K562 (cell line): ENCODE measurements around the gene HOXD9. TPM values are rescaled to one million over a fixed set of nuclear protein-coding genes. Genes with fewer than 3 reads are reported as not detected.

Experiments used
- ATAC-seq: fragments of 200-7000 bp; cut with Tn5 transposase; 3 replicates; pipeline ENCODE4 v1.9.1; 2020; ENCODE audit warnings: moderate library complexity
- BruUV-seq: library from RNA; stranded (reverse); fragments of 400-500 nt; replicated peaks from 2 replicates; lab custom pipeline; 2021; lab: Mats Ljungman, UMichigan
- CTCF ChIA-PET: fragments of 300-600 bp; formaldehyde crosslinking; extraction: SDS; loops from one replicate; lab custom pipeline; 2021; ENCODE audit warnings: low intra/inter-chr PET ratio; lab: Yijun Ruan, JAX
- POLR2A ChIA-PET: fragments of 300-600, 350-650 bp; sonication (Branson Sonifier 250); formaldehyde crosslinking; extraction: SDS; loops from one replicate; lab custom pipeline; 2021; ENCODE audit warnings: antibody characterized with exemption, inconsistent platforms; lab: Yijun Ruan, JAX
- DNase-seq, 4 experiments: peaks; one replicate each; pipeline versions ENCODE4 v3.0.0 to v3.0.0-alpha.2; 2011 to 2018; ENCODE audit warnings: low spot score in 3 of 4, mixed read lengths in 3 of 4; ENCODE audit errors: extremely low read depth in 1 of 4
- FAIRE-seq: peaks from 2 replicates; lab custom pipeline; 2011; peaks lifted over from hg19 to GRCh38; lab: Jason Lieb, UNC
- H2AFZ ChIP-seq: 2 replicates; pipeline ENCODE4 v1.6.0; 2011; ENCODE audit warnings: low read depth, low read length, control low read depth, inconsistent platforms
- H3K27ac ChIP-seq: fragments of 200-600 bp; 3 replicates; pipeline ENCODE4 v1.8.0; 2011; ENCODE audit warnings: low read depth, mild to moderate bottlenecking, control low read depth, inconsistent platforms, low read length, moderate library complexity, mixed read lengths; ENCODE audit errors: extremely low read depth
- H3K27me3 ChIP-seq, 2 experiments: fragments of 300-600 bp in 1 of 2; 2 replicates in 1 of 2; 3 replicates in 1 of 2; pipeline versions ENCODE4 v1.6.0 to v1.8.0; 2011; ENCODE audit warnings: inconsistent platforms in 2 of 2, low read length in 2 of 2, mild to moderate bottlenecking in 1 of 2, mixed read lengths in 1 of 2, moderate library complexity in 1 of 2; ENCODE audit not compliant: control insufficient read depth in 2 of 2, insufficient read depth in 2 of 2
- H3K36me3 ChIP-seq: fragments of 300-600 bp; 3 replicates; pipeline ENCODE4 v1.8.0; 2011; ENCODE audit warnings: mild to moderate bottlenecking, low read length, inconsistent platforms; ENCODE audit not compliant: control insufficient read depth, insufficient read depth
- H3K4me1 ChIP-seq, 2 experiments: fragments of 200-600 bp in 1 of 2; replicated peaks in 1 of 2; 2 replicates in 1 of 2; 3 replicates in 1 of 2; pipeline versions ENCODE4 v1.5.1 to v1.8.0; 2011; ENCODE audit warnings: inconsistent platforms in 2 of 2, low read length in 2 of 2, mild to moderate bottlenecking in 1 of 2, mixed read lengths in 1 of 2, moderate library complexity in 1 of 2; ENCODE audit not compliant: control insufficient read depth in 2 of 2, insufficient read depth in 2 of 2
- H3K4me2 ChIP-seq: 2 replicates; pipeline ENCODE4 v1.6.1; 2011; ENCODE audit warnings: low read length, control low read depth, inconsistent platforms, mixed read lengths; ENCODE audit not compliant: insufficient read depth
- H3K4me3 ChIP-seq: fragments of 200-600 bp; sonication (generic), shearing (Covaris generic); 2 replicates; pipeline ENCODE4 v1.5.1; 2016; ENCODE audit warnings: control low read depth, inconsistent platforms
- H3K79me2 ChIP-seq: fragments of 200-600 bp; 3 replicates; pipeline ENCODE4 v1.8.0; 2011; ENCODE audit warnings: low read length, inconsistent platforms; ENCODE audit not compliant: control insufficient read depth, insufficient read depth
- H3K9ac ChIP-seq, 2 experiments: 2 replicates each; pipeline versions ENCODE4 v1.6.0 to v1.6.1; 2011; ENCODE audit warnings: low read depth in 2 of 2, low read length in 2 of 2, control low read depth in 1 of 2, inconsistent platforms in 1 of 2, mild to moderate bottlenecking in 1 of 2, mixed read lengths in 1 of 2; ENCODE audit not compliant: insufficient read depth in 1 of 2
- H3K9me1 ChIP-seq: one replicate; pipeline ENCODE4 v1.6.0; 2011; ENCODE audit warnings: inconsistent platforms, mild to moderate bottlenecking, low read length, moderate library complexity; ENCODE audit not compliant: control insufficient read depth, insufficient read depth
- H3K9me3 ChIP-seq: replicated peaks from 2 replicates; pipeline ENCODE4 v1.5.1; 2011; ENCODE audit warnings: low read depth, low read length, inconsistent platforms; ENCODE audit not compliant: control insufficient read depth, insufficient read depth
- H4K20me1 ChIP-seq: replicated peaks from 2 replicates; pipeline ENCODE4 v1.6.1; 2011; ENCODE audit warnings: low read length, inconsistent platforms, mixed read lengths; ENCODE audit not compliant: control insufficient read depth, insufficient read depth
- ESRRB ChIP-seq: fragments of 250-450 bp; sonication (Bioruptor Pico); IDR thresholded peaks from 2 replicates; pipeline ENCODE4 v1.5.0; 2020; ENCODE audit warnings: mild to moderate bottlenecking, moderate library complexity, borderline replicate concordance
- IRF9 ChIP-seq: fragments of 450-650 bp; IDR thresholded peaks from 2 replicates; pipeline ENCODE4 v1.6.1; 2016; ENCODE audit warnings: missing biosample characterization, missing genetic modification characterization
- XRCC5 ChIP-seq: fragments of 200-400 bp; formaldehyde crosslinking; IDR thresholded peaks from 2 replicates; pipeline ENCODE4 v1.6.1; 2017; ENCODE audit warnings: low read depth, mild to moderate bottlenecking, low read length
- ZNF408 ChIP-seq: fragments of 250-450 bp; sonication (Bioruptor Pico); IDR thresholded peaks from 2 replicates; pipeline ENCODE4 v1.4.0; 2020; ENCODE audit warnings: low read depth, mild to moderate bottlenecking, moderate library complexity
- ZNF830 ChIP-seq: fragments of 250-450 bp; sonication (Bioruptor Pico); IDR thresholded peaks from 2 replicates; pipeline ENCODE4 v1.5.0; 2021; ENCODE audit warnings: mild to moderate bottlenecking
- whole genome bisulfite sequencing: fragments of 100-300 bp; shearing (Covaris generic); methylation state at CpG from one replicate; pipeline ENCODE4 v1.1.6; 2016; ENCODE audit warnings: low coverage, mixed read lengths; ENCODE audit not compliant: insufficient coverage; ENCODE audit errors: missing lambda C conversion rate; 5-methylcytosine and 5-hydroxymethylcytosine counted together
- in situ Hi-C: fragments of 300-500 bp; cut with MboI; formaldehyde crosslinking; loops from 4 replicates; pipeline ENCODE4 v1.15.0; 2018; ENCODE audit warnings: inconsistent platforms, mixed read lengths
- intact Hi-C: fragments of 100-400 bp; cut with micrococcal nuclease; formaldehyde crosslinking; loops from 2 replicates; pipeline ENCODE4 v1.14.2; 2022
- polyA plus RNA-seq, 8 experiments: library from polyadenylated mRNA; depleted of rRNA in 4 of 8; stranded (reverse) in 5 of 8; unstranded in 3 of 8; fragments of >200 nt; fragmentation: Nextera tagmentation in 2 of 8; fragmentation: Illumina TruSeq in 1 of 8; extraction: Ambion mirVana in 2 of 8; extraction: Trizol in 1 of 8; gene quantifications; 2 replicates each; pipeline versions ENCODE4 v1.2.1 to v1.2.3, GENCODE V29; 2011 to 2014; ENCODE audit warnings: inconsistent platforms in 1 of 8, missing spikeins in 1 of 8
- total RNA-seq, 7 experiments: library from RNA; depleted of rRNA in 6 of 7; stranded (reverse); fragments of >200 nt in 6 of 7; fragmentation: Illumina TruSeq in 2 of 7; extraction: Trizol in 2 of 7; gene quantifications; 2 replicates each; pipeline versions ENCODE4 v1.2.1 to v1.2.3, GENCODE V29; 2011 to 2021; ENCODE audit warnings: low replicate concordance in 1 of 7
- TF ChIP-seq, protein P1 (sequence below): sonication (generic); formaldehyde crosslinking; IDR thresholded peaks from 2 replicates; pipeline ENCODE4 v1.9.0; 2022; ENCODE audit warnings: mild to moderate bottlenecking, missing genetic modification reagents

Gene HOXD9
- total and polyA plus RNA-seq, 9 of the 15 experiments (the other 6 are each of a cell fraction or from before 2014, with no cell fraction given) = not detected

DNA sequence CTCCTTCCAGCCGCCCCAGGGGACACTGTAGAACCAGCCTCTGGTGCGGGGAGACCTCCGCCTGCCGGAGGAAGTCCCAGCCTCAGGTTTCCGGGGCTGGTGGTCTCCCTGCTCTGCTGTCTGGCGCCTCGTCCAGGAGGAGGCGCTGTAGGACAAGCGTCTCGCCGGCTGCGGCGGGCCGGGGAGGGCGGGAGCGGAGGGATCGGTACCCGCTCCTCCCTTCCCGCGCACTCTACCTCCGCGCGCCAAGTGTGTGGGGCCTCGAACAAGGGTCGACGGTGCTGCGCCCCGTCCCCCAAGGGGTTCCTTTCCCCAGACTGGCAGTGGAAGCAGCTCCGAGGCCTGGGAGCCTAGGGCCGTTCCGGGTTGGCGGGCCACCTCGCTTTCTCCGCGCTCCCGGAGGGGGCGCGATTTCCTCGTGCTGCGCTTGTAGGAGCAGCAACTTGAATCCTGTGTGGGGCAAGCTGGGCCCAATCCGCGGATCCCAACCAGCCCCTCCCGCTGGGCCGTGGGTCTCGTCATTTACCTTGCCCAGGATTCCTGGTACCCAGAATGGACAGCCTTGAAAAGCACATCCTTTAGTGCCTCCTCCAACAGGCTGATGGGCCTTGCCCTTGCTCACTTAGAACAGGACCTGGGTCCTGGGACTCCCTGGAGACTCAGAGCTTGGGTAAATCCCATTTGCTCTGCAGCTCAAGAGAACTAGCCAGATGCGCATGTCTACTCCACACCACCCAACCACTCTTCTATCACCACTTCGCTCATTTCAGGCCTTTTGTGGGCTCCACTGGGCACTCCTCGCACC, 18.2 kb downstream of the HOXD9 start (continued):
- no peak for TF ChIP-seq IRF9 (tag)

GRCh38 chr2:176142281-176142680, 19.8 kb downstream of the HOXD9 start:
- BruUV-seq = no TSS peak
- no peaks in the 10 kb centered on the region; the same call in 1 of the 2 replicates for H4K20me1 ChIP-seq
- in situ Hi-C loops (loop anchor here (5.0 to 25.0 kb wide), 3 partner anchors 315 to 1620 kb away; no protein-coding TSS in a partner anchor), intact Hi-C loops (loop anchor here (10.0 kb wide), 2 partner anchors 233 to 1613 kb away; no protein-coding TSS in a partner anchor)
- no peak overlapping the region for H3K4me3 ChIP-seq
- peaks cover 0 to 9% of the 10 kb centered on the region in 2 experiments; a peak in 2 of 5 replicates for H3K4me1 ChIP-seq
- no peaks in the 10 kb centered on the region; the same call in 1 of the 2 replicates for H3K9me3 ChIP-seq
- H3K4me2 ChIP-seq = no peak overlapping the region
- TF ChIP-seq ZNF830 (CRISPR knock-in tag) (no peak), ZNF408 (CRISPR knock-in tag) (no peak), XRCC5 (no peak), ESRRB (CRISPR knock-in tag) (no peak)
- TF ChIP-seq, protein P1, sequence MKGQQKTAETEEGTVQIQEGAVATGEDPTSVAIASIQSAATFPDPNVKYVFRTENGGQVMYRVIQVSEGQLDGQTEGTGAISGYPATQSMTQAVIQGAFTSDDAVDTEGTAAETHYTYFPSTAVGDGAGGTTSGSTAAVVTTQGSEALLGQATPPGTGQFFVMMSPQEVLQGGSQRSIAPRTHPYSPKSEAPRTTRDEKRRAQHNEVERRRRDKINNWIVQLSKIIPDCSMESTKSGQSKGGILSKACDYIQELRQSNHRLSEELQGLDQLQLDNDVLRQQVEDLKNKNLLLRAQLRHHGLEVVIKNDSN = no peak
- H2AFZ ChIP-seq = no peak overlapping the region
- no peaks in the 10 kb centered on the region for H3K9me1 ChIP-seq
- no peak for FAIRE-seq
- POLR2A ChIA-PET = interaction anchor here (0.5 kb wide), 1 partner anchor 33 kb away, joined by 5 read pairs; no protein-coding TSS in a partner anchor
- H3K27ac ChIP-seq = no peak overlapping the region
- 0% methylated on average over 2 of the region's 2 CpGs for WGBS
- CTCF ChIA-PET = interaction anchor here (0.7 kb wide), 1 partner anchor 1462 kb away, joined by 4 read pairs; no protein-coding TSS in a partner anchor
- no peak for DNase-seq
- no peak for ATAC-seq
- H3K36me3 ChIP-seq = no peaks in the 10 kb centered on the region
- no peak overlapping the region for H3K9ac ChIP-seq
- H3K79me2 ChIP-seq = no peaks in the 10 kb centered on the region
- H3K27me3 ChIP-seq = peaks cover 25 to 35% of the 10 kb centered on the region in 2 experiments; a peak in 4 of 5 replicates
